Tibial nerve (tissue), 4 donors: ENCODE data around the gene CABLES1. TPM values are rescaled to one million over a fixed set of nuclear protein-coding genes. Genes with fewer than 3 reads are reported as not detected.

Experiments
- DNase-seq, 2 donors: peaks; one replicate each; pipeline ENCODE4 v3.0.0-alpha.2; 2019; ENCODE audit warnings: low spot score in 2 of 2
- H3K27ac ChIP-seq, 4 donors: fragments of 200-600 bp; sonication (generic) in 3 of 4; one replicate each; pipeline ENCODE4 v1.5.1; 2017 to 2019; ENCODE audit warnings: mild to moderate bottlenecking in 1 of 4
- H3K27me3 ChIP-seq, 2 donors: fragments of 200-600 bp; sonication (generic) in 1 of 2; one replicate each; pipeline versions ENCODE4 v1.5.1 to v1.6.0; 2017 to 2019
- H3K36me3 ChIP-seq, 3 donors: fragments of 200-600 bp; sonication (generic); one replicate each; pipeline ENCODE4 v1.5.1; 2018 to 2019
- H3K4me1 ChIP-seq, 4 donors: fragments of 200-600 bp; sonication (generic) in 3 of 4; one replicate each; pipeline ENCODE4 v1.5.1; 2017 to 2019
- H3K4me3 ChIP-seq, 4 donors: fragments of 200-600 bp; sonication (generic) in 3 of 4; one replicate each; pipeline ENCODE4 v1.5.1; 2017 to 2019; ENCODE audit warnings: mild to moderate bottlenecking in 1 of 4, moderate library complexity in 1 of 4
- H3K9me3 ChIP-seq, 4 donors: fragments of 200-600 bp; sonication (generic) in 3 of 4; one replicate each; pipeline ENCODE4 v1.5.1; 2017 to 2019
- EP300 ChIP-seq, 2 donors: sonication (generic); formaldehyde crosslinking; IDR thresholded peaks; one replicate each; pipeline ENCODE4 v1.6.1; 2017; ENCODE audit warnings: antibody characterized with exemption in 2 of 2, mild to moderate bottlenecking in 1 of 2
- POLR2A ChIP-seq, 2 donors: fragments of 450-650 bp; IDR thresholded peaks; one replicate each; pipeline ENCODE4 v1.6.1; 2017; ENCODE audit warnings: antibody characterized with exemption in 2 of 2, mild to moderate bottlenecking in 2 of 2, moderate library complexity in 2 of 2
- WGBS, 2 donors: methylation state at CpG; one replicate each; pipeline ENCODE4 v1.1.5; 2018; 5-methylcytosine and 5-hydroxymethylcytosine counted together
- total RNA-seq, 4 donors: library from RNA; depleted of rRNA; stranded (reverse); fragments of >200 nt; gene quantifications; one replicate each; pipeline ENCODE4 v1.1.0, GENCODE V29; 2016
- TF ChIP-seq, protein P1 (sequence below), 5 experiments: fragments of 200-600 bp in 3 of 5; fragments of 450-650 bp in 2 of 5; sonication (generic) in 3 of 5; IDR thresholded peaks; one replicate each; pipeline ENCODE4 v1.5.1; 2016 to 2019; ENCODE audit warnings: antibody characterized with exemption in 5 of 5, mild to moderate bottlenecking in 3 of 5, moderate library complexity in 2 of 5

CABLES1 gene
- total RNA-seq, 4 donors from 2014 or later, result 17.3 to 32.1 (median 21.2) TPM

DNA sequence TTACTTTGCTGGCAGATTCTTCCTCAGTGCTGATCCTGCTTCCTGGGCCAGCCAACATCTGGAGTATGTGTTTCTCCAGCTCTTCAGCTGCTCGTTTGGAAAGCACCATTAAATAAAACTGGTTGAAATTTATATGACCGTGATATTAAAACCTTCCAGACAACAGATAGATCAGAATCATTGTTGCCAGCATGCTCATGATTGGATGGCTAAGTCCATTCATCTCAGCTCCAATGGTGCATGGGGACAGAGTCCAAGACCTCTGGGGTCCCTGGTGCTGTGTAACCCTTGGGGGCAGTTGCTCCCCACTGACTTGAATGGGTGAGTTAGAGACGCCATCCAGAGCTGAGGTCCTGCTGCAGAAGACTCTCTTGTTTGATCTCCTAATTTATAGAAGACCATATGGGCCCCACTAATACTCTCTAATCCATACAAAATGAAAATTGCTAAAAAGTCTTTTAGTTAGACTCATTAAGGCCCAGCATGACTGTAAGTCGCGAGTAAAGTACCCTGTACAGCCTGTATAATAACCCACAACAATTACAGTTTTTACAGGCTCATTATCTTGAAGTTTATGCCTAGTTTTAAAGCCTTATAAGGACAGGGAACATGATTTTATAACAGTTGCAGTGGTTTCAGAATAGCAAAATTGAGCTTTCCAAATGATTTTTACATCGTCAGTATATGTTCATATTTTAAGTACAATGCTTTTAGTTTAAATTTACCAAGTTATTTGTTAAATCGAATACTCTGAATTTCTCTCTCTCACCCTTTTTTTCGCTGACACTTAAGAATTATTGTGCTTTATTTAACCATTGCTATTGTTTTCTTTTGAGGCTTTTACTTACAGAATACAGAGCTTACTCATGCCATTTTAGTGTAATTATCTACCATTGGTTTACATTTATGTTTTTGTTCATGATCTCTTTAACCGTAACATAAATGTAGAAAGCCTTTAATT, 60.0 kb downstream of the CABLES1 start:
- no peak for DNase-seq
- H3K9me3 ChIP-seq, result no peaks in the 10 kb centered on the region
- no peaks in the 10 kb centered on the region for H3K27me3 ChIP-seq
- no peak overlapping the region for H3K4me3 ChIP-seq
- H3K36me3 ChIP-seq, result peaks cover 0 to 19% (median 0%) of the 10 kb centered on the region in 3 donors
- TF ChIP-seq, protein P1, sequence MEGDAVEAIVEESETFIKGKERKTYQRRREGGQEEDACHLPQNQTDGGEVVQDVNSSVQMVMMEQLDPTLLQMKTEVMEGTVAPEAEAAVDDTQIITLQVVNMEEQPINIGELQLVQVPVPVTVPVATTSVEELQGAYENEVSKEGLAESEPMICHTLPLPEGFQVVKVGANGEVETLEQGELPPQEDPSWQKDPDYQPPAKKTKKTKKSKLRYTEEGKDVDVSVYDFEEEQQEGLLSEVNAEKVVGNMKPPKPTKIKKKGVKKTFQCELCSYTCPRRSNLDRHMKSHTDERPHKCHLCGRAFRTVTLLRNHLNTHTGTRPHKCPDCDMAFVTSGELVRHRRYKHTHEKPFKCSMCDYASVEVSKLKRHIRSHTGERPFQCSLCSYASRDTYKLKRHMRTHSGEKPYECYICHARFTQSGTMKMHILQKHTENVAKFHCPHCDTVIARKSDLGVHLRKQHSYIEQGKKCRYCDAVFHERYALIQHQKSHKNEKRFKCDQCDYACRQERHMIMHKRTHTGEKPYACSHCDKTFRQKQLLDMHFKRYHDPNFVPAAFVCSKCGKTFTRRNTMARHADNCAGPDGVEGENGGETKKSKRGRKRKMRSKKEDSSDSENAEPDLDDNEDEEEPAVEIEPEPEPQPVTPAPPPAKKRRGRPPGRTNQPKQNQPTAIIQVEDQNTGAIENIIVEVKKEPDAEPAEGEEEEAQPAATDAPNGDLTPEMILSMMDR (IDR thresholded peaks at IDR 0.05), result no peak
- H3K27ac ChIP-seq, result peak overlapping the region in 1 of 4 donors; percentile 32
- WGBS, 2 donors, result 82 to 85% methylated on average over 9 of the region's 9 CpGs
- peaks cover 0 to 22% (median 0%) of the 10 kb centered on the region in 4 donors for H3K4me1 ChIP-seq

DNA sequence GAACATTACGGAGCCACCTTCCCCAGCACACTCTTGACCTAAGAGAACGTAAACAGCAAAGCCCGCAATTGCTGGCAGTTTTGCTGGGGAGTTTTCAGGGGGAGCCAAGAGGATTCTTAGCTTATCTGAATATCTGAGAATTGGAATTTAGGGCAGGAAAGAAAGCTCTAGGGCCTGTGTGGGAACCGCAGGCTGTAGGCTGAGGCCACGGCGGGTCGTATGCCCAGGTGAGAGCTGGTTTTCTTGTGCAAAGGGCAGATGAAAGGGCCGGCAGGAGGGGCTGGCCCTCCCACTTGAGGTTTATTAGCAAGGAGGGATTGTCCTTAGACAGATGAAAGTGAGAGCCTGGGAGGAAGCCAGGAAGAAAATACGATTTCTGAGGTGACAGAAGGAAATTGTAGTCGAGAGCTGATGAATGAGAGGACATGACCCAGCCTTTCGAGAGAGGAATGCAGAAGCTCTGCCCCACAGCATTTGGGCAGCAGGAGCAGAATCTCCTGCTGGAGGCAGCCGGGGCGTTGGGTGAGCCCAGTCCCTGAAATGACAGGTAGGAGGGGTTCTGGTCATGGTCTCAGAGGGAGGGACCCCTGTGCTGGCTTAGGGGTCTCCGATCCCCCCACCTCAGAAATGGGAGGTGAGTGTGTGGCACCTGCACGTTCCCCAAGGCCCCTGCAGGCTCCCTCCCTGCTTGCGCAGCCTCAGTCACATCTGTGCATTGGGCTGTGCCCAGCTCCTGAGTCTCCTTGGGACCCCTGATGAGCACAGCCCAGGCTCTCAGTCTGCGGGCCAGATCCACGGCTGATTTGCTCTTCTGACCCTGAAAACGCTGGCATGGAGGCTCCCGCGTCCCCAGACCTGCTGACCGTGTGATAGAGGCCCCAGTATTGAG, 61.1 kb downstream of the CABLES1 start:
- 73 to 75% methylated on average over 22 of the region's 22 CpGs for WGBS, 2 donors
- TF ChIP-seq EP300 (IDR thresholded peaks at IDR 0.05) (no peak), POLR2A (IDR thresholded peaks at IDR 0.05) (no peak)
- TF ChIP-seq, protein P1 (IDR thresholded peaks at IDR 0.05), result no peak
- no peak overlapping the region for H3K27ac ChIP-seq

DNA sequence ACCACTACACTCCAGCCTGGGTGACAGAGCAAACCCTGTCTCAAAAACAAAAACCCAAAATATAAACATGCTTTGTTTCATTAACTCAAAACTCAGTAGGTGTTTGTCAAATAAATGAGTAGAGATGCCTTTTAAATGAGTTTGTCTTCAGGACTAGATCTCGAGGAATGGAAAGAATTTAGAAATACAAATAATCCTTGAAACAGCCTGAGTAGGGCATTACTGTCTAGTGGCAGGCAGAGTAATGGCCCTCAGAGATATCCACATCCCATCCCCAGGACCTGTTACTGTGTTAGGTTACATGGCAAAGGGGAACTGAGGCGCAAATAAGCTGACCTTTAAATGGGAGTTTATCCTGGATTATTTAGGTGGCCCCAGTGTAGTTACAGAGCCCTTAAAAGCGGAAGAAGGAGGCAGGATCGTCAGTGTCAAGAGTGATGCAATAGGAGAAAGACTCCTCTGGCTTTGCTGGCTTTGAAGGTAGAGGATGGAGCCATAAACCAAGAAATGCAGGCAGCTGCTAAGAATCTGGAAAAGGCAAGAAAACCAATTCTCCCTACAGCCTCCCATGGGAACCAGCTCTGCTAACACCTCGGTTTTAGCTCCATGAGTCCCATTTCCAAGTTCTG, 63.0 kb downstream of the CABLES1 start:
- Histone ChIP-seq H3K36me3 (peaks cover 0 to 27% (median 0%) of the 10 kb centered on the region in 3 donors), H3K9me3 (no peaks in the 10 kb centered on the region), H3K27me3 (no peaks in the 10 kb centered on the region), H3K27ac (no peak overlapping the region), H3K4me3 (no peak overlapping the region), H3K4me1 (peaks cover 0 to 12% (median 0%) of the 10 kb centered on the region in 4 donors)
- 85% methylated on average over 5 of the region's 5 CpGs for WGBS, 2 donors
- no peak for DNase-seq
- TF ChIP-seq POLR2A (IDR thresholded peaks at IDR 0.05), result no peak
- no peak for TF ChIP-seq EP300 (IDR thresholded peaks at IDR 0.05)
- TF ChIP-seq, protein P1 (IDR thresholded peaks at IDR 0.05), result no peak

More for the DNA sequence above, 61.1 kb downstream of the CABLES1 start:
- Histone ChIP-seq H3K9me3 (no peaks in the 10 kb centered on the region), H3K36me3 (peaks cover 0 to 18% (median 0%) of the 10 kb centered on the region in 3 donors), H3K27me3 (no peaks in the 10 kb centered on the region), H3K4me1 (peaks cover 0 to 22% (median 0%) of the 10 kb centered on the region in 4 donors), H3K4me3 (no peak overlapping the region)
- DNase-seq, result no peak

DNA sequence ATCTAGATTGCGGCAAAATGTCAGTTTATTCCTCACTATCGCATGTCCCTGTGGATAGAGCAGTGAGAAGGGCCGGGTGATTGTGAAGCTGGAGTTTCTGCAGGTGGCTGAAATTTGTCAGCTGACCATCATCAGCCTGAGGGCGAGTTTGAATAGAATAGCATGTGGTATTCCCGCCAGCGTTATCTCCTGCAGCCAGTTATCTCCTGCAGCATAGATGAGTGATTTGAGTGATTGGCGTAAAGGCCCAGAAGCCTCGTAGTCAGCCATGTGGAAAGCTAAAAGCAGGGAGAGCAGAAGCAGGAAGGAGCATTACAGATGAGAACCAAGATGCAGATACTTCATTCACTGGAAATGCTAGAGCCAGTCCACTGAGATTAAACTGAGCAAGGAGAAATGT, 65.5 kb downstream of the CABLES1 start:
- no peak overlapping the region for H3K4me3 ChIP-seq
- no peaks in the 10 kb centered on the region for H3K9me3 ChIP-seq
- no peak for DNase-seq
- 80 to 84% methylated on average over 8 of the region's 8 CpGs for WGBS, 2 donors
- no peak overlapping the region for H3K27ac ChIP-seq
- H3K27me3 ChIP-seq, result no peaks in the 10 kb centered on the region
- no peak for TF ChIP-seq POLR2A (IDR thresholded peaks at IDR 0.05)
- no peak for TF ChIP-seq EP300 (IDR thresholded peaks at IDR 0.05)
- TF ChIP-seq, protein P1 (IDR thresholded peaks at IDR 0.05), result no peak
- H3K4me1 ChIP-seq, result peaks cover 0 to 7% (median 0%) of the 10 kb centered on the region in 4 donors
- H3K36me3 ChIP-seq, result peaks cover 0 to 27% (median 0%) of the 10 kb centered on the region in 3 donors
